ENCODE data around the gene PLXNA2.

- TF ChIP-seq CTCF (IDR thresholded peaks at IDR 0.05) (no peak), POLR2A (IDR thresholded peaks at IDR 0.05) (no peak)
These were observed 215.7 kb downstream of the PLXNA2 start for GRCh38 chr1:208028526-208028925.
